HG03575 (cell line): ENCODE results near the gene SCARB2.
"Not testable (repeated sequence)": the region's sequence is repeated elsewhere in the genome, so short reads cannot be mapped to it uniquely, and the experiment has no call there.

Experiments
- ATAC-seq: cut with Tn5 transposase; IDR thresholded peaks from one replicate; pipeline ENCODE4 v1.9.1; 2021; ENCODE audit not compliant: unreplicated experiment, insufficient number of reproducible peaks, low FRiP score; ENCODE audit errors: extremely low read depth

SCARB2 gene, protein sequence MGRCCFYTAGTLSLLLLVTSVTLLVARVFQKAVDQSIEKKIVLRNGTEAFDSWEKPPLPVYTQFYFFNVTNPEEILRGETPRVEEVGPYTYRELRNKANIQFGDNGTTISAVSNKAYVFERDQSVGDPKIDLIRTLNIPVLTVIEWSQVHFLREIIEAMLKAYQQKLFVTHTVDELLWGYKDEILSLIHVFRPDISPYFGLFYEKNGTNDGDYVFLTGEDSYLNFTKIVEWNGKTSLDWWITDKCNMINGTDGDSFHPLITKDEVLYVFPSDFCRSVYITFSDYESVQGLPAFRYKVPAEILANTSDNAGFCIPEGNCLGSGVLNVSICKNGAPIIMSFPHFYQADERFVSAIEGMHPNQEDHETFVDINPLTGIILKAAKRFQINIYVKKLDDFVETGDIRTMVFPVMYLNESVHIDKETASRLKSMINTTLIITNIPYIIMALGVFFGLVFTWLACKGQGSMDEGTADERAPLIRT

DNA sequence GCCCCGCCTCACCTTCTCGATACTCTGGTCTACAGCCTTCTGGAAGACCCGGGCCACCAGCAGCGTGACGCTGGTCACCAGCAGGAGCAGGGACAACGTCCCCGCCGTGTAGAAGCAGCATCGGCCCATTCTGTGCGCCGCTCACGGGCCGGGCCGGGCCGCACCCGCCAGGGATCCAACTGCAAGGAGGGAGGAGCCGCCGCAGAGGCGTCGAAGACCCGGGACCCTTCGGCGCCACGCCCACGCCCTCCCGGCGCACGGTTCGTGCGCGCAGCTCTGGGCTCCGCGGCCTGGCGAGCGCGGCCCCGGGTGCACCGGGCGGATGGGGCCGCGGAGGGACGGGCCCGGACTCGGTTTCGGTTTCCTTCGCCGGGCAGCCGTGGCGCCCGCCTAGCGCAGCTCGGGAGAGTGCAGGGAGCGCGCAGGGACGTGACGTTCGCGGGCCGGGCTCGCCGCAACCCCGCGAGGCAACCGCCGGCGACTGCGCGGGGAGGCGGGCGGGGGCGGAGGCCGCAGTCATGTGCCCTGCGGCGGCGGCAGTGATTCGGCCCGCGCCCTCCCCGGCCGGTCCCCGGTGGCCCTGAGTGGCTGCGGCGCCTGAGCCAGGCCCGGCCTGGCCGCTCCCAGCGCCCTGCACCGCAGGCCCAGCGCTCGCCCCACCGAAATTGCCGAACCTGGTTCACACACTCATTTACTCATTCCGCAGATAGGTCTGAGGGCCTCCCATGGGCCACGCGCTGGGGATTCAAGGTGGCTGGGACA lies at the start of gene SCARB2:
Gene SCARB2, minus strand, starts transcription at position 410 of the 762 bp plus-strand sequence. Its CDS starts 281 bp downstream, at position 129.
- ATAC-seq, result peak; percentile 38

DNA sequence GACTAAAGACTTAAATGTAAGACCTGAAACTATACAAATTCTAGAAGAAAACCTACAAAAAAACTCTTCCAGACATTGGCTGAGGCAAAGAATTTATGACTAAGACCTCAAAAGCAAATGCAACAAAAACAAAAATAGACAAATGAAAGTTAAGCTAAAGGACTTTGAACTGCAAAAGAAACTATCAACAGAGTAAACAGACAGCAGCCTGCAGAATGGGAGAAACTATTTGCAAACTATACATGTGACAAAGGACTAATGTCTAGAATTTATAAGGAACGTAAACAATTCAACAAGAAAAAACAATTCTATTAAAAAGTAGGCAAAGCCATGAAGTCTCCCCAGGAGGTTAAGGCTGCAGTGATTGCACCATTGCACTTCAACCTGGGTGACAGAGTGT lies 46.9 kb upstream of the SCARB2 start:
- ATAC-seq, result no peak

DNA sequence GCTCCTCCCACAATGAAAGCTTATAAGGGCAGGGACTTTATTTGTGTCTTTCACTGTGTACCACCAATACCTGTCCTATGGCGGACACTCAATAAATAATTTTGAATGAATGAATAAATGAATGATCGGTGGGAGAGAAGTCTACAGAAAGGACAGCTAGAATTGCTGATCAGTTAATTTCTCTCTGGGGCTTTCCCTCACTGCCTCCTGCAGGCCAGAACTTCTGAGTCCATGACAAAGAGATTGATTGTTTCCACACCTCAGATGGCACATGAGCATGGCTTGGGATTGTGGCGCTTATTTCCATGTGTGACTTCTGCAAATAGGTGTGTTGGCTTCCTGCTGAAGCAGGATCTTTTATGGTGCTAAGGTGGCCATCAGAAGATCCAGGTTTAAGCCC lies 44.2 kb upstream of the SCARB2 start:
- no peak for ATAC-seq

DNA sequence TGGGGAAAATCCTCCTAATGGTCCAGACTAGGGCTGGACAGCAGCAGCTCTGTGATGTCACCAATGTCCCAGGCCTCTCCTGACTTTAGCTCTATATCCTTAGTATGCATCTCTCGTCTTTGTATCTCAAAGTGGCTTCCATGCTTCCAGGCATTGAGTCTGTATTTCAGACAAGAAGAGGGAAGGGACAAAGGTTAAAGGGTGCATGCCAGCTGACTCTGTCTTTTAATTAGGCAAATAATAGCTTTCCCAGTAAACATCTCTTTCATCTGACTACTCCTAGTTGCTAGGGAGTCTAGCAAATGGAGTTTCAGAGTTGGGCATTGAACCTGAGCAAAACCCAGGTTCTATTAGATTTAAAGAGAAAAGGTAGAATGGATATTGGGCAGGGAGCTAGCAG lies 43.3 kb upstream of the SCARB2 start:
- ATAC-seq, result no peak

DNA sequence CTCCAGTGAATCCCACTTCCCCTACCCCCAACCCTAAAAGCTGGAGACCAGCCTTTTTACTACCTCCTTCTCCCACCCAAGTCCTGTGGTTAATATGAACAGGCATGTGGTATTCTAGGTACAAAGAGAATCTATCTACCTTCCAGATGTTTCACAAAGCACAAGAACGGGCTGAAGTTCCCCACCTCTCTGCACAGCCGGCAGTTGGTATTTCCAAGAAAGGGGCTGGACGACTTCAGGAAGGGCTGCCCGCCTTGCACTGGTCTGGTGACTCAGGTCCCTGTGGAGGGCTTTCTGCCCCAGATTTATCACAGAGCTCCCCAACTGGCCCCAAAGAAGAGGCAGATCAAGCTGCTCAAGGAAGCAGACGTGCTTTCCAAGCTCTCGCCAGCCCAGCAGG lies 42.4 kb upstream of the SCARB2 start:
- ATAC-seq, result no peak

DNA sequence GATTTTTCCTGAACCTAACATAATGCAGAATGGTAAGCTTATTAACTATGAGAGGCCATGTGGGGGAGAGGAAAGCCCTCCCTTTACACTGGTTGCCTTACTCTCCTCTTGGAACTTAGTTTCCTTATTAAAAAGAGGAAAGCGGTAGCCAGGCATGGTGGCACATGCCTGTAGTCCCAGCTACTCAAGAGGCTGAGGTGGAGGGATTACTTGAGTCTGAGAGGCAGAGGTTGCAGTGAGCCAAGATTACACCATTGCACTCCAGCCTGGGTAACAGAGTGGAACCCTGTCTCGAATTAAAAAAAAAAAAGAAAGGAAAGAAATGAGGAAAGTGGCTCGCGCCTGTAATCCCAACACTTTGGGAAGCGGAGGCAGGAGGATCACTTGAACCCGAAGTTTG lies 39.9 kb upstream of the SCARB2 start:
- ATAC-seq, result no peak

DNA sequence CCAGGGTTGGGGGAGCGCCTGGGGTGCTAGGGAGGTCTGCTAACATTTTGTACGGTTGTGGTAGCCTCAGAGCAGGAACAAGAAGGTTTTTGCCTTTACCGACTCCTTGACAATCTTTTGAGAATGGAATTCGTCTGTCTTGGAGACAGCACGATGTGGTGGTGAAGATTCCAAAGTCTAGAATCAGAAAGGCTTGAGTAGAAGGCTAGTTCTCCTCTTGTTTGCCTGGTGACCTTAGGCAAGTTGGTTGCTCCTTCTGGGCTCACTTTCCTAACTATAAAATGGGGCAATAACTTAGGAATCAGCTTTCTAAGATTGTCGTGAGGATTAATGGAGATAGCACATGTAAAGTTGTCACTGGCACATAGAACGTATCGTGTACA lies 38.6 kb upstream of the SCARB2 start:
- ATAC-seq, result no peak

DNA sequence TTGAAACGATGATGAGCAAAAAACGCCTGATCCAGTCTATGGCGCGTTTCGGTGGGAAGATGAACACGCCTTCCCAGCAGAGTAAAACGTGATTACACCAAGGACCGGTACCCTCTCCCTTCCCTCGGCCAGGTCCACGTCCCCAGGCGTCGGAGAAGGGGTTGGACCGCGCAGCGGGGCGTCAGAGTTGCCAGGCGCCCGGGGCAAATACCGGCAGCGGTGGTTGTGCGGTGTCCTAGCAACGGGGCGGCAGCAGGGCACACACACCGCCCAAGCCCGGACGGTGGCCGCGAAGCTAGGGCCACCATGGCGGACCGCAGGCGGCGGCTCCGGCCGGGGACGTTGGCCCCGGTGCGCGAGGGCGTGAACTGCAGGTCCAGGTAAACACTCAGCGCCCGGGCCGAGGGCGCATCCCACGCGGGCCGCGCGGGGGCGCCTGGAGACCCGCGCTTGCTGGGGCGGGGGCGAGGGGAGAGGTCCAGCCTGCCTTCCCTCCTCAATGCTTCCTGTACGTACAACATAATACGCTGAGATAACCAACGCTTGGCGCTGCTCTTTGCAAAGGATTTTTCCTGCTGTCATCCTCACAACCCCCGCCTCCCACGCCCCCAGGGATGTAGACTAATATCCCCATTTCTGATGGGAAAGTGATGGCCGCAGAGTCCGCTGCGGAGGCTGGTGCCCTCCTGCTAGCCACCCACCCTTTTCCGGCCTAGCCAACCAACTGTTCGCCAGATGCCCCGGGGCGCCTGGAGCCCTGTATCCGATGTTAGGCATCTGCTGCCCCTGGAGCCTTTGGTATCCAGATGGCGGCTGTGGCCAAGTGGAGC lies 38.0 kb upstream of the SCARB2 start, which contains the start of gene FAM47E:
Gene FAM47E, plus strand, starts transcription at position 281 of the 830 bp plus-strand sequence. Its CDS starts 26 bp downstream, at position 307.
- ATAC-seq, result no peak

DNA sequence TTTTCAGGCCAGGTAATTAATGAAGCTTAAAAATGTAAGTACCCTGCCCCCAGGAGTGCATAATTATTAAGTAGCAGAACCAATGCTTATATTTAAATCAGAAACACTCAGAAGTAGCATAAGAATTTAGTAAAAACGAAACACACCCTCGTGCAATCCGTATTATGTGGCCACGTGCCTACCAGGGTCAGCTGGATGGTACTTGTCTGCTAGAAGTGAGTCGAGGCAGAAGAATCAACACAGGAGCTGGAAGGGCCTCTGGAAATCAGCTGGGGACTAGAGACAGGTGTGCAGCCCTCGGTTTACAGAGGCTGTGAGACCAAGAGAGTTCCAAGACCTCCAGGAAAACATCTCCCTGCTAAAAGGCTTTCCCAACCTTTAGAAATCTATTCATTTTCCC lies 37.3 kb upstream of the SCARB2 start:
- ATAC-seq, result no peak

DNA sequence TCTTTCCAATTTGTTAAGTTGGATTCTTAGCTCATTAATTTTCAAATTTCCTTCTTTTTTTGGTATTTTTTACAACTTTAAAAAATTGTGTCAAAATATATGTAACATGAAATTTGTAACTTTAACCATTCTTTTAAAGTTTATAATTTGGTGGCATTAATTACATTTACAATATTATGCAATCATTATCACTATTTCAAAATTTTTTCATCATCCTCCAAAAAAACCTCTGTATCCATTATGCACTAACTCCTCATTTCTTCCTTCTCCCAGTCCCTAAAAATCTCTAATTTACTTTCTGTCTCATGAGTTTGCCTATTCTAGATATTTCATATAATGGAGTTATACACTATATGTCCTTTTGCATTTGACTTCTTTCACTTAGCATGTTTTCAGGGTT lies 33.2 kb upstream of the SCARB2 start:
- ATAC-seq, result no peak

DNA sequence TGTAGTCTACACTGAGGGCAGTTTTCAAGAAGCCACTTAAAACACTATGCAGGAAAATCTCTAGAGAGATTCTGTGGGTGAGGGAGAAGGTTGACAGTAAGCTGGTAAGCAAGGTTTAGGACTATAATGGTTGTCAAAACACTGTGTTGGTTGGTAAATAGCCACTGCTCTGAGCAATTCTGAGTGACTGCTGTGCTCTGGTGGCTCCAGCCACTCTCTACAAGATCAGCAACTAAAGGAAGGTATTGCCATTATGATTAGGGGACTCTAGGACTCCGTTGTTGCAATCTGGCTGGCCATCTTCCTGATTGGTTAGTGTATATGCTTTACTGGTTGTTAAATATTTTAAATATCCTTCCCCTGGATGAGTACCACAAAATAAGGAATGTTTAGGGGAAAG lies 32.4 kb upstream of the SCARB2 start:
- ATAC-seq, result no peak

DNA sequence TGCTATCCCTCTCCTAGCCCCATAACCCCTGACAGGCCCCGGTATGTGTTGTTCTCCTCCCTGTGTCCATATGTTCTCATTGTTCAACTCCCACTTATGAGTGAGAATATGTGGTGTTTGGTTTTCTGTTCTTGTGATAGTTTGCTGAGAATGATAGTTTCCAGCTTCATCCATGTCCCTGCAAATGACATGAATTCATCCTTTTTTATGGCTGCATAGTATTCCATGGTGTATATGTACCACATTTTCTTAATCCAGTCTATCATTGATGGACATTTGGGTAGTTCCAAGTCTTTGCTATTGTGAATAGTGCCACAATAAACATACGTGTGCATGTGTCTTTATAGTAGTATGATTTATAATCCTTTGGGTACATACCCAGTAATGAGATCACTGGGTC lies 30.3 kb upstream of the SCARB2 start:
- not testable (repeated sequence) for ATAC-seq

DNA sequence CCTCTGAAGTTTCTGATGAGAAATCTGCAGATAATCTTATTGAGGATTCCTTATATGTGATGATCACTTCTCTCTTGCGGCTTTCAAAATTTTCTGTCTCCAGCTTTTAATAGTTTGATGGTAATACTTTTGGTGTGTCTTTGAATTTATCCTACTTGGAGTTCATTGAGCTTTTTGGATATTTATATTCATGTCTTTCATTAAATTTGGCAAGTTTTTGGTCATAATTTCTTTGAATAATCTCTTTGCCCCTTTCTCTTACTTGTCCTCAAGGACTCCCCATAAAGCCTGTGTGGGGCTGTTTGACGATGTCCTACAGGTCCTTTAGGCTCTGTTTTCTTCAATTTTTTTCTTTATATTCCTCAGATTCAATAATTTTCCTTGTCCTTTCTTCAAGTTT lies 26.6 kb upstream of the SCARB2 start:
- ATAC-seq, result no peak

DNA sequence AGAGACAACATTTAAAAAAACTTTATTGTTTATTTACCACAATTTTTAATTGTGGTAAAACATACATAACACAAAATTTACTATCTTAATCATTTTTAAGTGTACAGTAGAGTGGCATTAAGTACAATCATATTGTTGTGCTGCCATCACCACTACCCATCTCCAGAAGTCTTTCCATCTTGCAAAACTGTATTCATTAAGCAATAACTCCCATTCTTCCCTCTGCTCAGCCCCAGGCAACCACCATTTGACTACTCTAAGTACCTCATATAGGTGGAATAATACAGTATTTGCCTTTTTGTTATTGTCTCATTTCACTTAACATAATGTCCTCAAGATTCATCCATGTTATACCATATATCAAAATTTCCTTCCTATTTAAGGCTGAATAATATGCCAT lies 25.1 kb upstream of the SCARB2 start:
- no peak for ATAC-seq

DNA sequence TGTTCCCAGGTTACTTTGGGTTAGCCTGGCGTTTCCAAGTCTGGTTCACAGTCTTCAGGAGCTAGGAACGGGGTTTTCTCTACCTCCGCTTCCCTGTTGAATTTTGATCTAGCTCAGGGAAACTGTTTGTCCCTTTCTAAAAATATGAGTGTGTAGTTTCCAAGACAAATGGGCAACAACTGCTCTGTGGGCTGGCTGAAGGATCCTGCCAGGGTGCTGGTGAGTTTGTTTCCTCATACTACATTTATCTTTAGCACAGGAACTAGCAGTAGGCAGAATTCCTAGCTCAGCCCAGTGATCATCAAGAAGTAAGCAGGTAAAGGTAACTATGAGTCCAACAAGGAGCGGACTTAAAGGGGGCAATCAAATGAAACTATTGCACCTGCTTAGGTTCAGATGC lies 24.6 kb upstream of the SCARB2 start:
- ATAC-seq, result no peak

DNA sequence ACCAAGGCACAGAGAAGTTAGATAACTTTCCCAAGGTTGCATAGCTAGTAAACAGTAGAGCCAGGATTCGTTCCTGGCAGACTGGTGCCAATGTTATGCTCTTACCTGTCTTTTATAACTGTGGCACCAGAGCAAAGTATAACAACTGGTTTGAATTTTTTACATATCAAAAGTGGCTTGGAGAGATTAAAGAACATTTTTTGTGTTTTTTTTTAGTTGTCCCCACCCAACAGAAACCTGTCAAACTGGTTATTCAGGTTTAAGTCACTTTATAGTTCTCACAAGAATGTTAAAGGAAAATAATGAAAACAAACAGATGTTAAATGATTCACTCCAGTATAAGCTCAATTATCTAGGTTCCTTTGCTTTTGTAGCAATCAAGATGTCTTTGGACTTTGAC lies 22.3 kb upstream of the SCARB2 start:
- ATAC-seq, result no peak

DNA sequence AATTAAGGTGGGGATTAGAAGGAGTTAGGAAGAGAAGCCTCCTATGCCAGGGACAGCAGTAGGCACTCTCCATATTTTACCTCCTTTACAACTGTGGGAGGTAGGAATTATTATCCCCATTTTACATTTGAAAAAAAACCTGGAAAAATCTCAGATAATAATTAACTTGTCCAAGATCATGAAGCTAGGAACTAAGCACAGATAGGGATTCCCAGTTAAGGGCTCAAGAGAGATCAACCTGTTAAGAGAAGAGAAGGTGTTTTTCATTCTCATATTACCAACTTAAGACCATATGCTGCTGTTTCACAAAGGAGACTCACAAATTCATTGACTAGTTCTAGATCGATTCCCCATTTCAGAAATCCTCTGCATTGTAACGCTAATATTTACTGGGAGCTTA lies 21.8 kb upstream of the SCARB2 start:
- ATAC-seq, result no peak

DNA sequence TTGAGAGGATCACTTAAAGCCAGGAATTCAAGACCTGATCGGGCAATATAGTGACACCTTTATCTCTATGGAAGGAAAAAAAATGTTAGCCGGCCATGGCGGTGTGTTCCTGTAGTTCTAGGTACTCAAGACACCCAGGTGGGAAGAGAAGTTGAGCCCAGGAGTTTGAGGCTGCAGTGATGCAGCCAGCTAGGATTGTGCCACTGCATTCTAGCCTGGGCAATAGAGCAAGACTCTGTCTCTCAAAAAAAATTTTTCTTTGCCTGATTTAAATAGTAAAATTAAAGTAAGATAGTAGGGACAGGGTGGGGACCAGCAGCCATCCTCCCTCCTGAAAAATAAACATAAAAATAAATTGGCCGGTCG lies 21.0 kb upstream of the SCARB2 start:
- no peak for ATAC-seq

DNA sequence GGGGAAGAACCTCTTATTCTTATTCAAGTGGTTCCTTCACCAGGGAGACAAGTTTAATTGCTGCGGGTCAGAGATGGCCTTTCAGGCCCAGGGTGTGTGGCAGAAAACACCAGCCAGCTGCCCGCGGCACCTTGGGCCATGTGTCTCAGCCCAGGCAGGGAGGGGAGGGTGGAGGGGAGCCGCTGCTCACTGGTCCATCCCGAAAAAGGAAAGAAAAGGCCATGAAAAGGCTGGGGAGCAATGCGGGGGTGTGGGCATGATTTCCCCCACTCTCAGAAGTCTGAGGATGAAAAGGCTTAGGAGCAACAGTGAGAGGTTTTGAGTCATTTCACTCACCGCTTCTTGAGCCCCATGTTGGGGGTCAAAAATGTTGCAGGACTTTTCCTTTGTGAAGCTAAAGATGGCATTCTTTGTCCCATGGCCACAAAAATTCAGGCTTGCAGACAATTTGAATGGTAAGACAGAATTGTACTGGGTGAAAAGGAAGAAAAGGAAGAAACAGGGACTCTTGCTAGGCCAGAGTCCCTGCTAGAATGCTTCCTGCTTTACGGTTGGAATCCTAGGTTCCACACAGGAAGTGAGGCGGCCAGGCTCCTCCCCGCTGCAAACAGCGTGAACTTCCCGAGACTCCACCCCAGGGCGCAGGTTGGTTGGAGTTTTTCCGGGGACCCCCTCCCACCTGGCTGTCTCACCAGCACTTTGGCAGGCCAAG lies 20.5 kb upstream of the SCARB2 start:
- ATAC-seq, result no peak
